GM11168 (cell line): Measurements from ENCODE around the gene TIMP3.

ENCODE experiments used
- in situ Hi-C: fragments of 300-500 bp; cut with MboI; formaldehyde crosslinking; loops from one replicate; pipeline ENCODE4 v1.12.0; 2022; ENCODE audit warnings: low sequenced_read_pairs; ENCODE audit not compliant: unreplicated experiment

TIMP3 gene

DNA sequence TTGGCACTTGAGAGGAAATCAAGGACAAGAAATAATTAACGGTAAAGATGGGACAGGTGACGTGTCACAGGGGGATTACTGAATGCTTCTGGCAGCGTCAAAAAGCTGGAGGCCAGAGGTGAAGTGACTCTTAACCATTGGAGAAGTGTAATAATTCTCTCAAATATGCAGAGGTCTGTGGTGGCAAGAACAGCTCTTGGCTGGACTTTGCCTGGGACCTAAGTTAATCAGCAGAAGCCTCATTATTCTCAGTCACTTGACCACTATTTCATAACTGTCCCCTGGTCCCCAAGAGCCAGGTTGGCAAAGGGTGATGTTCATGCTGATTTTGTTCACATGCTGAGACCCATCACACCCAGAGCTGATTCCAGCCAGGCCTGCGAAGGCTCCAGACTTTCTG, 72.9 kb downstream of the TIMP3 start:
- in situ Hi-C loops: no loop called here

DNA sequence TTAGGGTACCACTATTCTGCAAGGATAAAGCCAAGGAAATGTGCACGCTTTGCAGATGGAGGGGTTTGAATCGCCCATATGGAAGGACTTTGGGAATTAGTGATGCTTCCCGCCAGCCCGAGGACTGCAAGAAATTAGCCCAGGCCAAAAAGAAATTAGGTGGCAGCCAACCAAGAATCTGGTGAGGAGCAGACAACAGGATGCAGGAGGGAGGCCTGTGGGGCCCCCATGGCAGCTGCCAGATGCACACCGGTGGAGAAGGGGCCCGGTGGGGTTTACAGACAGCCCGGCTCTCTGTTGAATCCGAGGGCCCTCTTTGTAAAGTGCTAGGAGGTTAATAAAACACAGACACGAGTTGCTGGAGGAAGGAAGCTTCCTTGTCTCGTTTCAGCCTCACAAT, 73.5 kb downstream of the TIMP3 start:
- in situ Hi-C loops: no loop called here

DNA sequence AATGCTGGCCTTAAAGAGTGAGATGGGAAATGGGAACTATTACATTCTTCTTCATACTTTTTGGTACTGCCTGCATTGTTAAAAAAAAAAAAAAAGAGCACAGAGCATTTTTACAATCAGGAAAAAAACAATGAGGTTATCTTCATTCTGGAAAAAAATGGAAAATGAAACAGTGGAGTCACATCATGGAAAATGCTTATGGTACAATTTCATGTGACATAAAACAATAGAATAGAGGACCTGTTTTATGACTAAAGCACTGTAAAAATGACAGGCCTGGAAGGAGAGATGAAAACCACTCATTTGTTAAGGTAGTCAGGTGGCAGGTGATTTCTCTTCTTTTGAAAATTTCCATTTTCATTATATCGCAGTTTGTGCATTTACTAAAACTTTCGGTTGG, 75.0 kb downstream of the TIMP3 start:
- in situ Hi-C loops: no loop called here

DNA sequence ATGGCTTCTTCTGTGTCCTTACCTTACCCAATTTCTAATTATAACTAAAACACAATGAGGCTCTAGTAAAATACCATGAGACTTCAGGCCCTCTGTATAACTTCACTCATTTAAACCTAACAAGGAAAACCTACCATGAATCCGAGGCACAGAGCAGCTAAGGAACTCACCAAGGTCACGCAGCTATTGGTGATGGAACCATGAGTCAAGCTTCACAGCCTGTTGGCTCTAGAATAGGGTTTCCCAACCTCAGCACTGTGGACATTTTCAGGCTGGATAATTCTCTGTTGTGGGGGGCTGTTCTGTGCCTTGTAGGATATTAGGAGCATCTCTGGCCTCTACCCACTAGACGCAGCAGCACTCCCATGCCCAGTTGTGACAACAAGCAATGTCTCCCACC, 75.7 kb downstream of the TIMP3 start:
- in situ Hi-C loops: no loop called here

DNA sequence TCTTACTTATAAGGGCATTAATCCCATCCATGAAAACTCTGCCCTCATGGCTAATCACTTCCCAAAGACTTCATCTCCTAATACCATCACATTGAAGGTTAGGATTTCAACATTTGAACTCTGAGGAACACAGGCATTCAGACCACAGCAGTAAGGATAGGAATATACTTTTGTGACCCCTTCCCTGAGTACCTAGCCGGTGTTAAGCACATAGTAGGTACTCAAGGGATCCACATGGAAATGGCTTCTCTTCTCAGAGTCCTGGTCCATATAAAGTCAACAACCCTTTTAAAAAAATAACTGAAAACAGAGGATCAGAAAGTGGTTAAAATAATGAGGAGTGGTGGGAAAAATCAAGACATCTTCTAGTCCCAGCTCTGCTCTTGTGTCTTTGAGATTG, 78.0 kb downstream of the TIMP3 start:
- in situ Hi-C loops: no loop called here

DNA sequence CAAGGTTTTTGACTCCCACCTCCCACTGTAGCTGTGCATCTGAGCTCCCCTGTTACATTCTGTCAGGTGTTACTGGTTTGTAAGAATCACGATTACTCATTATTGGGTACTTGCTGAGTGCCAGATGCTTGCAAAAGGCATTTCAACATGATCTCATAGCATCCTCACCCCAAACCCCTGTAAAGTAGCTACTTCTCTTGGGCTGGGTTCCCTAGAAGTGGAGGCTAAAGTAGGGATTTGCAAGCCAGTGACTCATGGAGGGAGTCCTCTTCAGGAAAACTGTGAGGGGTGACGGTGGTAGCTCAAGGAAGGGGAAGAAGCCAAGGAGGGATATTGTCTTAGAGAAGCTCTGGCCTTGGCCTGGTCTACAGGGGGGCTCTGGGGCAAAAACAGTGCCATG, 78.6 kb downstream of the TIMP3 start:
- in situ Hi-C loops: no loop called here

DNA sequence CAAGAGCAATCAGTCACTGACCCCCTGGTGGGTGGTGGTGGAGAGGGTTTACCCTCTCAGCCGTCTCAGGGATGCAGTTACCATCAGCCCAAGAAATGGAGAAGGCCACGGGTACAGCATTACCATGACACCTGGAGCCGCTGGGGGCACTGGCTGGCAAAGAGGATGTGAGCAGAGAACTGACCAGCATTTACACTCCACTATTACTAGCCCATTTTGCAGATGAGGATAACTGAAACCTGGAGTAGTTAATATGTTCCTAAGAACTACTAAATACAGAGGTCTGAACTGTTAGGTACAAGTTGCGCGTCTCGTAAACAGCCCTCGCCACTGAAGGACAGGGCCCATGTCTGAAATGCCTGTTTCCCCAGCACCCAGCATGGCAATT, 79.0 kb downstream of the TIMP3 start:
- in situ Hi-C loops: no loop called here

DNA sequence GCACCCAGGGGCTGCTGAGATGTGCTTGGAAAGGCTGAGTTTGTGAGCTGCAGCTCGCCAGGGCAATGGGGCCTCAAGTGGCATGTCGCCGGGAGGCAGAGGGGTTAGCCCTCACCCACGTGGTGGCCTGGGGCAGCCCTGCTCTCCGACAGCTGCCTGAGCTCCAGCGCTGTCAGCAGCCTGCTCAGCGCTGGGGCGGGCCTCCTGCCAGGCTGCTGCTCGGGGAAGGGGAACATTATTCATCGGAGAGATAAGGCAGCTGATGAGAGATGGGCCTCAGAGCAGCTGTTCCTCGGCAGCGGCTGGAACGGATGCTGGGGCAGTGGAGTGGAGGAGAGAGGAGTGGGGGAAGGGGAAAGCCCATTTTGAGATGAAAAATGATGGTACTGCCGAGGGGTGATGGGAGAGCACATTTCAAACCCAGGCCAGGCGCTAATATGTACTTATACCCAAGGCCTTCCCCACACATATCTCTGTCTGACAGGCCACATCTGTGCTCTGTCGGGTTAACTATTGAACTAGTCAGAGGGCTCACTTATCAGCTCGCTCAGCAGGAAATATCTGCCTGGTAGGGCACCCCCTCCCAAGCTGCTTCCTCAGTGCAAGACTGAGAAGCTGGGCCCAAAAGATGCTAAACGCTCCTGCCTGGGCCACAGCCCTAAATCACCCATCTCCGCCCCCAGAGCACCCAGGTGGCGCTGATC, 79.5 kb downstream of the TIMP3 start:
- in situ Hi-C loops: no loop called here

DNA sequence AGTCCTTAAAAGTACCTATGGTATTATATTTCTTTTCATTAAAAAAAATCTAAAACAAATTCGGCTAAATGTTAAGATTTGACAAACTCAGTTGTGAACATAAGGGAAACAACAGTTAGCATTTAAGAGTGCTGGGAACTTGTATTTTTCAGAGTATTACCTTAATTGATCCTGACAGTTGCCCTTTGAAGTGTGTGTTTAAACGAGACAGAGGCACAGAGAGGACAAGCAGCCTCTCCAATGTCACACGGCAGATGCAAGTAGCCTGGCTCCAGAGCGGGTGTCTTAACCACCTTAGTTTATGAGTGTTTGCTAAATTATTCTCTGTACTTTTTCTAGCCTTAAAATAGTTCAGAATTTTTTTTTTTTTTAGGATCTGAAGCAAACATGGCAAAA, 80.9 kb downstream of the TIMP3 start:
- in situ Hi-C loops: no loop called here

DNA sequence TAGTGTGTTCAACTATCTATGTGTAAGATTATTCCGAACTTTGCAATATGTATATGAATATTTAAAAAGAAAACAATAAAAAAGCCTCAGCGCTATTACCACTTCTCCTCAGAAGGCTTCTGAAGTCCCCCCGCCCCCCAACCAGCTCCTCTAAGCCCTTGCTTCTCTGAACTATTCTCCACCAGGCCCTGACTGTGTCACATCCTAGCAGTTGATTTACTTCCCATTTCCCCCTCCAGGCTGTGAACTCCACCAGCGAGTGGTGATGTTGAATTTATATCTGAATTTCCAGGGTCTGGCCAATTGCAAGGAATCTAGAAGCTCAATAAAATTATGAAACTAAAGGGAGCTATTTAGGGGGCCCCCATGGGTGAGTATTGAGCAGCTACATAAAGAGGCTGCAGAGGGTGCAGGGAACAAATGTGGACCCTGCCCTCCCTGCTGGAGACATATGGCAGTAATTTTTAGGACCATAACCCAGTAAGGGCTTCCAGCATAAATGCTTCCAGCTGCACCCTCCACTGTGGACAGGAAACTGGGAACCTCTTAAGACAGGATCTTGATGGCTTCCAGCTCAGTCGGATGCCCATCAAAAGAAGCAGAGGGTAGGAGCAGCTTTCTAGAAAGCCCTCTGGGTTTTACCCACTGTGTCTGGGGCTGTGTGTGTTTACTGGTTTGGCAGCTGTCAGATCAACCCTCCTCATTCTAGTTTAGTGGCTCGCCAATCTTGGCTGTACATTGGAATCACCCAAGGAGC, 81.4 kb downstream of the TIMP3 start:
- in situ Hi-C loops: no loop called here

DNA sequence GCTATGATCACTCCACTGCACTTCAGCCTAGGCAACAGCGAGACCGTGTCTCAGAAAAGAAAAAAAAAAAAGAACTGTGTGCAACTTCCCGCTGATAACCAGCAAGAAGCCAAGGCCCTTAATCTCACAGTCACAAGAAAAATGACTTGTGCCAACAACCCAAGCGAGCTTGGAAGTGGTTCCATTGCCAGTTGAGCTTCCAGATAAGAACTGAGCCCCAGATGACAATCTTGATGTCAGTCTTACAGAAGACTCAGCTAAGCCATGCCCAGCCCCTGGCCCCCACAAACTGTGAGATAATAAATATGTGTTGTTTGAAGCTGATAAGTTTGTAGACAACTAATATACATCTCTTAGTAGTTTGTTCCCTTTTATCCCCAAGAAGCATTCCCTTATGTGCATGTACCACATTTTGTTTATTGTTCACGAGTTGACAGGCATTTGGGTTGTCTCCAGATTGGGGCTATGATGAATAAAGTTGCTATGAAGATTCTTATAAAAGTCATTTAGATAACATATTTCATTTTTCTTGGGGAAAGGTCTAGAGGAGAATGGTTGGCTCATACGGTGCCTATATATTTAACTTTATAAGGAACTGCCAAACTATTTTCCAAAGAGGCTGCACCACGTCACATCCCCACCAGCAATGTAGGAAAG, 85.9 kb downstream of the TIMP3 start:
- in situ Hi-C loops: no loop called here

DNA sequence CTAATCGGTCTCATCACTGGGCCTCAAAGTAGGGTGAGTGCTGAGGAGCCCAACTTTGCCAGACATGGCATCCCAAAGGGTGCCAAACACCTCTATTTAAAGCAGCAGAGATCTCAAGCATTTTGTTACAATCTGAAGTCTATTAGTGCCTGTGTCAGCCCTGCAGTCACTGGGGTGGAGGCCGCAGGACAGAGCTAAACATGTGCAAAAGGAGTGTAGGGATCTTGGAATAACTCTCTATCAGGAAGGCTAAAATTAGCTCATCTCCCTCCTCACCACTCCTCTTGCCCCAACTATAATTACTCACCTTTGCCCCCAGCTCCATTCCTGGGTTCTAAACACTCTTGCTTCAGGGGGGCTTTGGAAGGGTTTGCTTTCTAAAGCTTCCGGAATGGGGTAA, 87.5 kb downstream of the TIMP3 start:
- in situ Hi-C loops: no loop called here

DNA sequence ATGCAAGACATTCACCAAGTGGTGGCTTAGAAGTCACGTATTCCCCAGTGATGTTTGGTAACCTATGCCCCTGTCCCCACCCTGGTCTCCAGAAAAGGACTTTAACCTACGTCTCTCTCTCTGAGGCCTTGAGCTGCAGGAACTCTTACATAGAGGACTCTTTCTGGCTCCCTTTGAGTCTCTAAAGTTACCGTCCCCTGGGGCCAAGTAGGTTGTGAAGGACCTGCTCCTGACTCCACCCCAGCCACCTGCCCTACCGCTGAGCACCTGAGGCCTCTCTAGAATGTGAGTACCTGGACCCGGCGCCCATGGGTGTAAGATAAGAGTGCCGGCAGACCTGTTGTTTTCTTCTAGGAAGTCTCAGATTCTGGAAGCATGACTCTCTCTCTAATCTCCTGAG, 95.4 kb downstream of the TIMP3 start:
- in situ Hi-C loops: no loop called here

DNA sequence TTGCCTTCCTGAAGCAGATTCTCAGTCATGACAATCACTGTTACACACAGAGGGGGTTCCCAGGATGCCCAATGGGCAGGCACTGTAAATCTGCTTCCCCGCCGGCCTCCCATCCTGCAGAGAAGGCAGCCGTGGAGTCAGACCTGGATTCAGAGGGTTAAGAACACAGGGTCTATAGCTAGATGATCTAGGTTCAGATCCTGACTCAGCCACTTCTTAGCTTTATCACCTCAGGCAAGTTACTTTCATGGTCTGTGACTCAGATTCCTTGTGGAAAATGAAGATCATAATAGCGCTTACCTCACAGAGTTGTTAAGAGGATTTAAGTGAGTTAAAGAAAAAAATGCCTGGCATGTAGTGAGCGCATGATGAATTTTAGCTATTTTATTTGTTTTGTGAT, 95.9 kb downstream of the TIMP3 start:
- in situ Hi-C loops: no loop called here

DNA sequence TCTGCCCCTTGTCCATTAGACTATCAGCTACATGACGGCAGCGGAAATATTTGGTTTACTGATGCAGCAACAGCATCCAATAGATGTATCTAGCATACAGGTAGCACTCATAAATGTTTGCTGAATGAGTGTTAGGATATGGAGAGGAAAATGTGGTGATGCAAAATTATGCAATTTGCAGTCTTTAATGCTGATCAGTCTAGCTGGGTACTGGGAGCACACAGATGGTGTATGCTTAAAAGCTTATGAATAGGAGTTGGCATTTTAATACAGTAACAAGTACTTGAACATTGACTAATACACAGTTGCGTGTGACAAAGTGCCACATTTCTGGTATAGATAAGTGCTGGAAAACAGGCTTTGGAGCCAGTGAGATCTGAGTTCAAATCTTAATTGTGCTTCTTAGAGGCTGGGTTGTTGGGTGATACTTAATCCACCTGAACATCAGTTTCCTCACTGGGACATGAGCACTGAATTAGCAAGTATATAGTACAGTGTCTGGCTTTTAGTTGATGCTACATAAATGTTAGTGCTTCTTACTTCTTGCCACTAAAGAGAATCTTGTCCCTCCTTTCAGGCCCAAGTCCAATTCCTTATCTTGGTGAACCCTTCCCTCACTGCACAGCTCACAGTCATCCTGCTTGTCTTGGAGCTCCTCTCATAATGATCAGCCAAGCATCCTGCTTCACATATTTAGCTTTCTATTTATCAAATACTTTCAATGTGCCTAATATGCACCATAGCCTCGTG, 99.6 kb downstream of the TIMP3 start:
- in situ Hi-C loops: no loop called here

DNA sequence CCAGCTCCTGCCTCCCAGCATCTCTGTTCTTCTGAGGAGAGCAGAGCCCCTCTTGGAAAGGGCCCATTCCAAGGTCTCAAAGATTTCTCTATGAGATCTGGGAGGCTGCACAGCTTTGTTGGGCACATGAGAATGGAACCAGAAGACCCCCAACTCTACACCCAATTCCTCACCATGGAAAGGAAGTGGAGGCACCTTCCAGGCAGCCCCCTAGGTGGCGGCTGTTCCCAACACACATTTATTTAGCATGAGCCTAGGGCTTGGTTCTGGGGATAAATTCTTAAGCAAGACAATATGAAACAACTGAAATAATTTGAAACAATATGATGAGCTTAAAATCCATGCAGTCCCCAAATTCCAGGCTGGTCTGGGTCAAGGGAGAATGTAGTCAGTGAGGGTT, 100.4 kb downstream of the TIMP3 start:
- in situ Hi-C loops: no loop called here

DNA sequence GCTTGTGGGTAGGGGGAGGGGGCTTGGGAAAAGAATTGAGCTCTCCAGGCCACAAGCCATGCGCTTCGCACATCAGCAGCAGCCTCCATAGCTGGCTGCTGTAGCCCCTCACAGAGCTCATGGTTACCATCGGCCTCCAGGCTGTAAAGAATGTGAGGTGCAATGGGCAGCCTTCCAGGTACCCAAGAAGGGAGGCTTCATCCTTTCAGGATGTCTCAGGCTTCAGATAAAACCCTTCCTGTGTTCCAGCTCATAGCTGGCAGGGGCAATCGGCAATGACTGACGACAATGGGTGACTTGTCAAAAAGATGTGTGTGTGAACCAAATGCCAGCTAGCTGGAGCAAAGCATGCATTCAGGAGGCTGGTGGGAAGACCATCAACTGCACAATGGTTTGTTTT, 102.0 kb downstream of the TIMP3 start:
- in situ Hi-C loops: no loop called here

DNA sequence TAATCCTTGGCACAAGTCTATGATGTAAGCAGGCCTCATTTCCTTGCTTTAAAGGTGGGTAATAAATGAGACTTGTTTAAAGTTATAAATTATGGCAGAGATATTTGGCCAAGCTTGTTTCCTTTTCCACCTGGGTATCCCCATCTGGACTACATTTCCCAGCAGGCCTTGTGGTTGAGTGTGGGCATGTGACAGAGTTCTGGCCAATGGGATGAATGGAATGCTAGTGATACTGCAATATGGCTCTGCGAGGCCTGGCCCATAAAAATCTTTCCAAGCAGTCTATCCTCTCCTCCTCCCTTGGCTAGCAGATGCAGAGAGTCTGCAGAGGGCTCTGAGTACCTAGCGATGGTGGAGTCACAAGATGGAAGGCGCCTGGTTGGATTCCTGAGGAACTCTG, 102.5 kb downstream of the TIMP3 start:
- in situ Hi-C loops: no loop called here

DNA sequence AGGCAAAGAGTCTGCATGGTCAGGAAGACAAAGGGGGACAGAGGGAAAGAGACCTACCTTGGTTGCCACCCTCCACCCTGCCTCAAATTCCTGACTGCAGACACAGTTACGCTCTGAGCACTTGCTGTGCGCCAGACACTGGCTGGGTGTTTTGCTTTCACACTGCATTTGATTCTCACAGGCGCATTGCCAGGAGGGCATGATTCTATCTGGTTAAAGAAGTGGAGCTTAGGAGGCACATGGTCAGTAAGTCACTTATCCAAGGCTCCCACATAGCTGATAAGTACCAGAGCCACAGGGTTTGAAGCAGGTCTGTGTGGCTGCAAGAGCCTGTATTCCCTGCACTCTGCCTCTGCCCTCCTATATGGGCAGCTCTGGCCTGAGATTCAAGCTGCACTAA, 103.9 kb downstream of the TIMP3 start:
- in situ Hi-C loops: no loop called here

DNA sequence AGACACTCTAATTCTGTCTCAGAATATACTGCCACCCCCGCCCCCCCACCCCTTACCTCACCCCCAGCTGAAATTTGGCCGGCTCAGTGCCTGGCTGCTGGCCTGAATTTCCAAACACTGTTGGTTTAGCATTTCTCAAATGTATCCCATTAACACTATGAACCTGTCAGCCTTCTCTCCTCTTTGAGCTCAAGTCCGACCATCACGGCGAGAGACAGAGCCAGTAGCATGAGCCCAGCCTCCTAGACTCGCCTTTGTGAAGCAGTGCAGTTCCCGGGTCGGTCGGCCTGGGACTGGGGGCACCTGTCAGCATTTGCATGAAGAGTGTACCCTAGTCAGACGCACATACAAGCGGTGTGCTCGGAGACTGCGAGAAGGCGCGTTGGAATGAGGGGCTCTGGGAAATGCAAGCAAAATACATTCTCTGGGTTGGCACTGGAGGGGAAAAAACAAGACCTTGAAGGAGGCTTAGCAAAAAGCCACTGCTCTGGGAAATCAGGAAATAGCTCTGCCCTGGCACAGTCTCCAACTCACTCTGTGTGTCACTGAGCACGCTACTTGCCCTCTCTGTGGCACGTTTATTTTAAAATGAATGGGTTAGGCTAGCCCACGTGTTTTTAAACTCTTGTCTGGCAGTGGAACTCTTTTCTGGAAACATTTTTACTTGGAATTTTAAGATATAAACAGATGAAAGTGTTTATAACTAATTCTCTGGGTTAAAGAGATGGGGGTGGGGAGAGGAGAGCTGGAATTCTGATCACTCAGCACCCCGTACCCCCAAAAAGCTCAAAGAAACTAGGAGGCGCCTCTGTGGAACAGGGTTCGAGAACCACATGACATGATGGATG, 108.3 kb downstream of the TIMP3 start:
- in situ Hi-C loops: no loop called here
